Measurements from ENCODE around the gene DBNDD2.

DBNDD2 gene

DNA sequence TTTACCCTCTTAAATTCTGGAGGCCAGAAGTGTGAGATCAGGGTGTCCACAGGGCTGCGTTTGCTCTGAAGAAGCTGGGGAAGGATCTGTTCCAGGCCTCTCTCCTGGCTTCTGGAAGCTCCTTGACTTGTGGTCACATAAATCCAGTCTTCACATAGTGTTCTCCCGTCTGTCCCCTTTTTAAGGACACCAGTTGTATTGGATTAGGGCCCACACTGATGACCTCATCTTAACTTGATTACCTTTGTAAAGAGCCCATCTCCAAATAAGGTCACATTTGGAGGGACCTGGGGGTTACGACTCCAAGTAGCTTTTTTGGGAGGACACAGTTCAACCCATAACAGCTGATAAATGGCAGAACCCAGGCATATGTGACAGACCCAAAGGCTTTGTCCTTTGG, 41.4 kb downstream of the DBNDD2 start:
- DNase-seq (ENCODE audit: low read depth in 2 of 2) = no peak

DNA sequence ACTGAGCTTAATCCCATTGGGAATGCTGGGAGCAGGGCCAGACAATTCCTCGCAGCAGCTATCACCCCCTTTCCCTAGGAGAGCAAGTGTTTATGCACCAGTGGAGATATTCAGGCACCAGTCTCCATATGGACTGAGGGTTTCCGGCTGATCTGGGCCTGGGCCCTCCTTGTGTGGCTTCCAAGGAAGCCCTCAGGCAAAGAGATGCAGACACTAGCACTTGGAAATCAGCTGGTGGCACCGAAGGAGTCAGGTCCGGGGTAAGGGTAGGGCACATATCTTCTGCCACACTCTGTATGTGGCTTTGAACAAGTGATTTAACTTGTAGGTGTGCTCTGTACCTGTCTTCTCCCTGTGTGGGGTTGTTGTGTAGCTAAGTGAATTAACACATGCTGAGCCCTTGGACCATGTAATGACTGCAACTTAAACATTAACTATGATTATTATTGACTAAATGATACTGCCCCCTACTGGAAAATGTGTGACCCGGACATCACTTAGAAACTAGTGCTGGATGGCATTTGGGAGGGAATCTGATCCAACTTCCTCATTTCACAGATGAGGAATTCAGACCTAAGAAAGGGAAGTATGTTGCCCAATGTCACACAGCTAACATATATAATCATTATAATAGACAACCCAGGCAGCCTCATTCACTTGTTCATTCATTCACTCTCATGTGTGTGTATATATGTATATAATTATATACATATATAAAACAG, 42.2 kb downstream of the DBNDD2 start:
- no peak for DNase-seq (ENCODE audit: low read depth in 2 of 2)

DNA sequence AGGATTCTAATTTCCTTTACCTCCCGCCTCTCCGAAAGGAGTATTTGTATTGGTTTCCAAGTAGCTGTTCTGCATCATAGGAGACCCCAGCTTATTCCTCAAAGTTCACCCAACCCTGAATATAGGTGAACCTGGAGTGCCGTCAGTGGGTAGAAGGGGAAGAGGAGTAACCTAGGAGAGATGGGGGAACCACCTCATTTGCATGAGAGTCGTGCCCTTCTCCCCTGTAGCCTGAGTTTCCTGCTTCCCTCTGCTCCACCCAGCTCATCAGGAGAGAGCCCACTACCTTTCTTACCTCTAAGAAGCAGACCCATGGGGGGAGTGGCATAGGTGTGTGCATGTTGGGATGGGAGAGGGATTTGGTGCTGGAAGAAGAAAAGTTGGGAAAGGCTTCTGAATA, 44.1 kb downstream of the DBNDD2 start:
- no peak for DNase-seq (ENCODE audit: low read depth in 2 of 2)

DNA sequence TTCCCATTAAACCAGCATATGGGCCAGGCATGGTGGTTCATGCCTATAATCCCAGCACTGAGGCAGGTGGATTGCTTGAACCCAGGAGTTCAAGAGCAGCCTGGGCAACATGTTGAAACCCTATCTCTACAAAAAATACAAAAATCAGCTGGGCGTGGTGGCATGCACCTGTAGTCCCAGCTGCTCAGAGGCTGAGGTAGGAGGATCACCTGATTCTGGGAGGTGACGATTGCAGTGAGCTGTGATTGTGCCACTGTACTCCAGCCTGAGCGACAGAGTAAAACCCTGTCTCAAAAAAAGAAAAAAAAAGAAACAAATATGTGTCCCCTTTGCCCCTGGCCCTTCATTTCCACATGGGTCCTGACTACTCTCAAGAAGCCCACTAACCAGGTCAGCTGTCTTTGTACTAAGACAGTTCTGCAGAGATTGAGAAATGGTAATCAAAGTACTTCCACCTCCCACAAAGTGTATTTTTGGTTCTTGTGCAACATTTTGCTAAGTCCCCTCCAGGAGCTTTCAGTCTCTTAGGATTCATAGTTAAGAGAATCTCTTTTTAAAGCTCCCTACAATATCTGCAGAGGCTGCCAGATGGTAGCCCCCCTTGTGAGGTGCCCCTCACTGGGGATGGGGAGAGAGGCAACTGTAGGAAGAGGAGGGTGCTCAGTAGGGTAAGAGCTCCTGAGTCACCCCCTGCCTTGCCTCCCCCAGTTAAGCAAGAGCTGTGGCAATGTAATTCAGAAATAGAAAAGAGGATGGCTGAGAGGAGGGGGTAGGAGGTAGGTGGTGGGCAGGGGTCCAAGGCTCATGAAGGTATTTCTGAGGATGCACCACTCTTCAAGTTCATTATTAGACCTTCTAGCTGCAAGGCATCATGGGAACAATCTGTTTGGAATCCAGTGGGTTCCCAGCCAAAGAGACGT, 44.9 kb downstream of the DBNDD2 start:
- no peak for DNase-seq (ENCODE audit: low read depth in 2 of 2)

- DNase-seq (ENCODE audit: low read depth in 2 of 2) = peak; percentile 21 to 40
These were observed 48.5 kb downstream of the DBNDD2 start for GRCh38 chr20:45456632-45457031.

- DNase-seq (ENCODE audit: low read depth in 2 of 2) = no peak
These were observed 51.5 kb downstream of the DBNDD2 start for GRCh38 chr20:45459606-45460005.
